IMR-90 (cell line): Measurements from ENCODE around the gene B4GALNT3. TPM values are rescaled to one million over a fixed set of nuclear protein-coding genes. Genes with fewer than 3 reads are reported as not detected.

Source experiments
- ATAC-seq: fragments of 200-7000 bp; cut with Tn5 transposase; 2 replicates; pipeline ENCODE4 v1.9.1; 2020; ENCODE audit warnings: low read depth, mild to moderate bottlenecking, moderate library complexity
- BruUV-seq: library from RNA; stranded (reverse); fragments of 400-500 nt; replicated peaks from 2 replicates; lab custom pipeline; 2021; lab: Mats Ljungman, UMichigan
- CTCF ChIA-PET: fragments of 300-600 bp; formaldehyde crosslinking; extraction: SDS; loops from one replicate; lab custom pipeline; 2021; ENCODE audit warnings: antibody characterized with exemption; lab: Yijun Ruan, JAX
- POLR2A ChIA-PET: fragments of 300-600 bp; sonication (Branson Sonifier 250); formaldehyde crosslinking; loops from one replicate; lab custom pipeline; 2022; ENCODE audit warnings: antibody characterized with exemption; ENCODE audit not compliant: unreplicated experiment; lab: Charles Lee
- DNase-seq: peaks from one replicate; pipeline ENCODE4 v3.0.0; 2013
- H2AFZ ChIP-seq: replicated peaks from 2 replicates; pipeline ENCODE3; 2013; ENCODE audit warnings: low read length, mild to moderate bottlenecking; ENCODE audit not compliant: poor library complexity
- H2AK5ac ChIP-seq: 2 replicates; pipeline ENCODE4 v1.6.1; 2013; ENCODE audit warnings: low read depth, low read length, inconsistent platforms
- H2AK9ac ChIP-seq: replicated peaks from 2 replicates; pipeline ENCODE3; 2013; ENCODE audit warnings: mild to moderate bottlenecking, low read depth, low read length, moderate library complexity; ENCODE audit not compliant: poor library complexity
- H2BK120ac ChIP-seq: 2 replicates; pipeline ENCODE4 v1.6.1; 2013; ENCODE audit warnings: low read depth, low read length, inconsistent platforms
- H2BK15ac ChIP-seq: 3 replicates; pipeline ENCODE4 v1.6.1; 2013; ENCODE audit warnings: low read depth, low read length, inconsistent platforms
- H2BK20ac ChIP-seq: 2 replicates; pipeline ENCODE4 v1.6.1; 2013; ENCODE audit warnings: low read depth, mild to moderate bottlenecking, inconsistent platforms, low read length, moderate library complexity
- H2BK5ac ChIP-seq: 2 replicates; pipeline ENCODE4 v1.6.1; 2013; ENCODE audit warnings: mild to moderate bottlenecking, low read depth, low read length, inconsistent platforms; ENCODE audit not compliant: poor library complexity, severe bottlenecking
- H3K14ac ChIP-seq: replicated peaks from 2 replicates; pipeline ENCODE4 v1.6.1; 2013; ENCODE audit warnings: low read depth, low read length, inconsistent platforms
- H3K18ac ChIP-seq: 2 replicates; pipeline ENCODE4 v1.6.1; 2013; ENCODE audit warnings: low read depth, low read length, control low read depth
- H3K23ac ChIP-seq: 2 replicates; pipeline ENCODE4 v1.6.1; 2013; ENCODE audit warnings: low read depth, low read length, inconsistent platforms
- H3K27ac ChIP-seq: 2 replicates; pipeline ENCODE4 v1.5.1; 2013; ENCODE audit warnings: mild to moderate bottlenecking, control low read depth, low read length; ENCODE audit not compliant: insufficient read depth
- H3K27me3 ChIP-seq: 2 replicates; pipeline ENCODE4 v1.6.1; 2013; ENCODE audit warnings: low read length; ENCODE audit not compliant: control insufficient read depth, insufficient read depth
- H3K36me3 ChIP-seq: 2 replicates; pipeline ENCODE4 v1.6.1; 2013; ENCODE audit warnings: low read length, mixed read lengths; ENCODE audit not compliant: control insufficient read depth, insufficient read depth
- H3K4ac ChIP-seq: 2 replicates; pipeline ENCODE4 v1.6.1; 2013; ENCODE audit warnings: low read depth, low read length, inconsistent platforms
- H3K4me1 ChIP-seq: 2 replicates; pipeline ENCODE4 v1.6.1; 2013; ENCODE audit warnings: low read length, mixed read lengths; ENCODE audit not compliant: control insufficient read depth, insufficient read depth
- H3K4me2 ChIP-seq: 2 replicates; pipeline ENCODE4 v1.6.1; 2013; ENCODE audit warnings: low read depth, mild to moderate bottlenecking, control low read depth, low read length, moderate library complexity
- H3K4me3 ChIP-seq: 2 replicates; pipeline ENCODE4 v1.5.1; 2013; ENCODE audit warnings: low read depth, mild to moderate bottlenecking, control low read depth, low read length, moderate library complexity; ENCODE audit not compliant: insufficient read depth
- H3K56ac ChIP-seq: 2 replicates; pipeline ENCODE4 v1.6.1; 2013; ENCODE audit warnings: low read length, inconsistent platforms; ENCODE audit not compliant: insufficient read depth; ENCODE audit errors: extremely low read depth
- H3K79me1 ChIP-seq, 2 experiments: 2 replicates each; pipeline ENCODE4 v1.6.1; 2013; ENCODE audit warnings: low read length in 2 of 2, inconsistent platforms in 1 of 2, low read depth in 1 of 2
- H3K9ac ChIP-seq: 2 replicates; pipeline ENCODE4 v1.6.1; 2013; ENCODE audit warnings: low read depth, low read length, control low read depth
- H3K9me1 ChIP-seq: 2 replicates; pipeline ENCODE4 v1.6.1; 2013; ENCODE audit warnings: low read length, inconsistent platforms; ENCODE audit not compliant: insufficient read depth
- H3K9me3 ChIP-seq: 2 replicates; pipeline ENCODE4 v1.6.1; 2013; ENCODE audit warnings: low read length; ENCODE audit not compliant: control insufficient read depth, insufficient read depth
- H4K20me1 ChIP-seq: 2 replicates; pipeline ENCODE4 v1.6.1; 2013; ENCODE audit warnings: low read length, inconsistent platforms; ENCODE audit not compliant: insufficient read depth
- H4K5ac ChIP-seq: 2 replicates; pipeline ENCODE4 v1.6.1; 2013; ENCODE audit warnings: mild to moderate bottlenecking, low read depth, low read length, control low read depth
- H4K8ac ChIP-seq, 2 experiments: 2 replicates each; pipeline ENCODE4 v1.6.1; 2013; ENCODE audit warnings: low read depth in 2 of 2, low read length in 2 of 2, control low read depth in 1 of 2, inconsistent platforms in 1 of 2
- H4K91ac ChIP-seq: 2 replicates; pipeline ENCODE4 v1.6.1; 2013; ENCODE audit warnings: low read depth, low read length, inconsistent platforms; ENCODE audit not compliant: insufficient read depth
- BHLHE40 ChIP-seq: fragments of 150-350 bp; IDR thresholded peaks from 2 replicates; pipeline ENCODE4 v1.6.1; 2016; ENCODE audit warnings: mild to moderate bottlenecking, low read depth, low read length
- CEBPB ChIP-seq: IDR thresholded peaks from 2 replicates; pipeline ENCODE4 v1.6.1; 2012; ENCODE audit warnings: low read depth, low read length, improper control_type of control experiment
- CHD1 ChIP-seq: IDR thresholded peaks from 2 replicates; pipeline ENCODE4 v1.6.1; 2012; ENCODE audit warnings: low read depth, low read length, improper control_type of control experiment
- CTCF ChIP-seq: conservative IDR thresholded peaks from 2 replicates; pipeline ENCODE4 v1.5.1; 2012; ENCODE audit warnings: mild to moderate bottlenecking, low read depth, low read length, improper control_type of control experiment
- ELK1 ChIP-seq: fragments of 150-350 bp; IDR thresholded peaks from 2 replicates; pipeline ENCODE4 v1.6.1; 2016; ENCODE audit warnings: low read depth, mild to moderate bottlenecking, low read length, moderate library complexity, borderline replicate concordance
- FOS ChIP-seq: fragments of 150-350 bp; IDR thresholded peaks from 2 replicates; pipeline ENCODE4 v1.6.1; 2016; ENCODE audit warnings: low read depth, low read length
- MAFK ChIP-seq: IDR thresholded peaks from 2 replicates; pipeline ENCODE4 v1.6.1; 2012; ENCODE audit warnings: low read depth, low read length, improper control_type of control experiment
- MAZ ChIP-seq: IDR thresholded peaks from 2 replicates; pipeline ENCODE4 v1.6.1; 2012; ENCODE audit warnings: low read depth, mild to moderate bottlenecking, low read length, improper control_type of control experiment, moderate library complexity, borderline replicate concordance
- MXI1 ChIP-seq: IDR thresholded peaks from 2 replicates; pipeline ENCODE4 v1.6.1; 2012; ENCODE audit warnings: low read depth, mild to moderate bottlenecking, low read length, moderate library complexity, borderline replicate concordance
- NFE2L2 ChIP-seq: fragments of 150-350 bp; IDR thresholded peaks from 2 replicates; pipeline ENCODE4 v1.6.1; 2016; ENCODE audit warnings: low read depth, mild to moderate bottlenecking, low read length
- POLR2A ChIP-seq: IDR thresholded peaks from 2 replicates; pipeline ENCODE4 v1.6.1; 2012; ENCODE audit warnings: mild to moderate bottlenecking, low read depth, low read length
- RAD21 ChIP-seq: IDR thresholded peaks from 2 replicates; pipeline ENCODE4 v1.6.1; 2012; ENCODE audit warnings: low read length, improper control_type of control experiment
- RCOR1 ChIP-seq: IDR thresholded peaks from 2 replicates; pipeline ENCODE4 v1.6.1; 2012; ENCODE audit warnings: mild to moderate bottlenecking, low read length, improper control_type of control experiment; ENCODE audit not compliant: insufficient replicate concordance
- RFX5 ChIP-seq: IDR thresholded peaks from 2 replicates; pipeline ENCODE4 v1.8.0; 2012; ENCODE audit warnings: low read depth, mild to moderate bottlenecking, low read length, moderate library complexity
- SMC3 ChIP-seq: fragments of 150-350 bp; IDR thresholded peaks from 2 replicates; pipeline ENCODE4 v1.6.1; 2016; ENCODE audit warnings: low read depth, mild to moderate bottlenecking, antibody characterized with exemption, low read length, moderate library complexity
- USF2 ChIP-seq: fragments of 150-350 bp; IDR thresholded peaks from 2 replicates; pipeline ENCODE4 v1.6.1; 2017; ENCODE audit warnings: mild to moderate bottlenecking, antibody characterized with exemption, low read length, low read depth
- WGBS, 2 experiments: methylation state at CpG; one replicate each; pipeline versions ENCODE4 v1.1.5 to v1.1.7; 2013; ENCODE audit warnings: missing lambda C conversion rate in 2 of 2; ENCODE audit not compliant: insufficient read length in 1 of 2; ENCODE audit errors: extremely low coverage in 2 of 2; 5-methylcytosine and 5-hydroxymethylcytosine counted together
- dilution Hi-C: fragments of 300-500 bp; cut with HindIII; formaldehyde crosslinking; loops from one replicate; pipeline ENCODE4 v1.14.3; 2018; ENCODE audit warnings: low sequenced_read_pairs; ENCODE audit not compliant: unreplicated experiment
- in situ Hi-C: fragments of 300-500 bp; cut with MboI; formaldehyde crosslinking; loops from 3 replicates; pipeline ENCODE4 v1.14.3; 2019; ENCODE audit warnings: low sequenced_read_pairs, inconsistent platforms, mixed read lengths
- intact Hi-C: fragments of 100-400 bp; cut with micrococcal nuclease; formaldehyde crosslinking; loops from 2 replicates; pipeline ENCODE4 v1.10.0; 2022
- polyA plus RNA-seq, 3 experiments: library from polyadenylated mRNA; depleted of rRNA; stranded (reverse); fragments of >200 nt; gene quantifications; 2 replicates each; pipeline ENCODE4 v1.2.3, GENCODE V29; 2012; ENCODE audit warnings: low replicate concordance in 1 of 3
- total RNA-seq: library from RNA; depleted of rRNA; stranded (reverse); fragments of >200 nt; gene quantifications from 2 replicates; pipeline ENCODE4 v1.2.3, GENCODE V29; 2012

The B4GALNT3 gene
- total and polyA plus RNA-seq, 2 of the 4 experiments (the other 2 are of a cell fraction): not detected

GRCh38 chr12:508145-508544 lies 48.4 kb downstream of the B4GALNT3 start:
- no TSS peak for BruUV-seq
- intact Hi-C loops: no loop called here
- POLR2A ChIA-PET: no interaction called here
- Histone ChIP-seq H3K4me1 (no peaks in the 10 kb centered on the region; the same call in 1 of the 2 replicates), H3K4me2 (no peak overlapping the region), H4K5ac (no peak overlapping the region), H3K4ac (no peak overlapping the region), H2BK120ac (no peak overlapping the region), H4K8ac (no peak overlapping the region), H3K56ac (no peak overlapping the region), H4K20me1 (no peaks in the 10 kb centered on the region), H3K9me1 (0 out of 2 replicates have a peak, but pooled peaks cover 6% of the 10 kb centered on the region), H3K79me1 (no peaks in the 10 kb centered on the region), H3K36me3 (no peaks in the 10 kb centered on the region), H2AFZ (no peak overlapping the region), H3K27me3 (peaks cover 35% of the 10 kb centered on the region), H2AK5ac (no peak overlapping the region), H2BK5ac (no peak overlapping the region), H3K9ac (no peak overlapping the region), H3K4me3 (no peak overlapping the region), H2AK9ac (no peak overlapping the region), H2BK15ac (no peak overlapping the region), H3K27ac (no peak overlapping the region), H2BK20ac (no peak overlapping the region), H3K9me3 (no peaks in the 10 kb centered on the region), H3K18ac (no peak overlapping the region), H3K23ac (no peak overlapping the region), H4K91ac (no peak overlapping the region), H3K14ac (no peak overlapping the region)
- CTCF ChIA-PET: no interaction called here
- DNase-seq (no peak), ATAC-seq (no peak)
- in situ Hi-C loops: no loop called here
- TF ChIP-seq FOS: no peak
- no peak for TF ChIP-seq RCOR1
- TF ChIP-seq ELK1: no peak
- TF ChIP-seq CEBPB: no peak
- TF ChIP-seq BHLHE40: no peak
- no peak for TF ChIP-seq SMC3
- TF ChIP-seq MAZ: no peak
- no peak for TF ChIP-seq NFE2L2
- TF ChIP-seq CTCF: no peak
- TF ChIP-seq CHD1: no peak
- no peak for TF ChIP-seq MXI1
- no peak for TF ChIP-seq RFX5
- no peak for TF ChIP-seq RAD21
- no peak for TF ChIP-seq POLR2A
- no peak for TF ChIP-seq MAFK
- TF ChIP-seq USF2: no peak
- dilution Hi-C loops: no loop called here
- no CpG with 5 or more reads among the region's 2 CpGs for WGBS, 2 experiments
